GM21528 (cell line): ENCODE results near the gene SGMS1.
A peak's percentile ranks its signal among the peaks of the same experiment; 100 is the strongest.
"Not testable (repeated sequence)": the region's sequence is repeated elsewhere in the genome, so short reads cannot be mapped to it uniquely, and the experiment has no call there.

Source experiments
- ATAC-seq: cut with Tn5 transposase; IDR thresholded peaks from one replicate; pipeline ENCODE4 v1.9.1; 2021; ENCODE audit warnings: mild to moderate bottlenecking, moderate library complexity; ENCODE audit not compliant: unreplicated experiment, low FRiP score

SGMS1 gene

GRCh38 chr10:50541921-50542320 lies 81.8 kb downstream of the SGMS1 start:
- peak; percentile 44 for ATAC-seq

DNA sequence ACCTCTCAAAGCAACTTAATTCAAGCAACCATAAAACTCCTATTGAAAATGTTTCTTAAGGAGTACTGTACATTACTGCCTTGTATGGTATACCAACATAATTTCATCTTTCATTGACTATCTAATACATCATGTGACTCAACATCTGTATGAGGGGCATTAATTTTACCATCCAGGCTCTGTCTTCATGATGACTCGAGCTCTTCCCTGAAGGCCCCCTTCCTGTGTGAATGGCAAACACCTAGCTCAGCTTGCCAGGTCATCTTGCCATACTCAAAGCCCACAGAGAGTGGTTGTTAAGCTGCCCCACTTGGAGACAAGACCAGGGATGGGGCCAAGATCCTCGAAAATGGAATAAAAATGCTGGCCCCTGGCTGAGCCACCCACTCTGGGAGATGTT lies 82.4 kb downstream of the SGMS1 start:
- ATAC-seq: no peak

GRCh38 chr10:50540826-50541122 lies 83.0 kb downstream of the SGMS1 start:
- no peak for ATAC-seq

- peak; percentile 68 for ATAC-seq
Observed at GRCh38 chr10:50540069-50540825, 83.5 kb downstream of the SGMS1 start.

GRCh38 chr10:50538555-50539398 lies 85.0 kb downstream of the SGMS1 start:
- ATAC-seq: no peak

- no peak for ATAC-seq
Observed at GRCh38 chr10:50536617-50537240, 87.0 kb downstream of the SGMS1 start.

- not testable (repeated sequence) for ATAC-seq
Observed at GRCh38 chr10:50534748-50535376, 88.9 kb downstream of the SGMS1 start.

- no peak for ATAC-seq
Observed at GRCh38 chr10:50533296-50533695, 90.5 kb downstream of the SGMS1 start.

DNA sequence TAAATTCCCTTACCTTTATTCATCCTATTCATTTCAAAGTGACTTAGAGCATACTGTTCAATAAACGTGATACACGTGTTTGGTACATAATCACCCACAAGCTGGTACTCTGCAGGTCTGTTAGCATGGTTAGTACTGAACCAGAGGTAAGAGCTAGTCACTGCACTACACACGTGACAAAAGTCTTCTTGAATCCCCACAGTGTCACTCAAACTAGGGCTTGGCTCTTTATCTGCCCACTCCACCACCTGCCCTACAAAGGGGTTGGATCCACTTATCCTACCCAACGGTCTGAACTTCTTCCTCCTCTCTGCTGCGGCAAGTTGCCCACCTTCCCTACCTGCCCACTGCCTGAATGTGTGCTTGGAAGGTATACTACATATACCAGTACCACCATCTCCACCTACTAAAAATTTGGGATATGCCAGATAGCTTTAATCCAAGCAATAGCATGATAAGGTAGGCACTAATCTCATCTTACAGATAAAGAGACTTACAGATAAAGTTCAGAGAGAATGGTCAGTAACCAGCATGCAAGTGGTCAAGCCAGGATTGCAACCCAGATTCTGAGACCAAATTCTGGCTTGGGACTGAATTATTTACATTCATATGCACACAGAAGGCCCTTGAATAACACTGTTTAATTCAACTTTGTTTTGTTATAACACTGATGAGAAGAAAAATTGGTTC lies 92.2 kb downstream of the SGMS1 start:
- ATAC-seq: no peak

- ATAC-seq: no peak
Observed at GRCh38 chr10:50529660-50530059, 94.1 kb downstream of the SGMS1 start.

- no peak for ATAC-seq
Observed at GRCh38 chr10:50528206-50528605, 95.5 kb downstream of the SGMS1 start.

DNA sequence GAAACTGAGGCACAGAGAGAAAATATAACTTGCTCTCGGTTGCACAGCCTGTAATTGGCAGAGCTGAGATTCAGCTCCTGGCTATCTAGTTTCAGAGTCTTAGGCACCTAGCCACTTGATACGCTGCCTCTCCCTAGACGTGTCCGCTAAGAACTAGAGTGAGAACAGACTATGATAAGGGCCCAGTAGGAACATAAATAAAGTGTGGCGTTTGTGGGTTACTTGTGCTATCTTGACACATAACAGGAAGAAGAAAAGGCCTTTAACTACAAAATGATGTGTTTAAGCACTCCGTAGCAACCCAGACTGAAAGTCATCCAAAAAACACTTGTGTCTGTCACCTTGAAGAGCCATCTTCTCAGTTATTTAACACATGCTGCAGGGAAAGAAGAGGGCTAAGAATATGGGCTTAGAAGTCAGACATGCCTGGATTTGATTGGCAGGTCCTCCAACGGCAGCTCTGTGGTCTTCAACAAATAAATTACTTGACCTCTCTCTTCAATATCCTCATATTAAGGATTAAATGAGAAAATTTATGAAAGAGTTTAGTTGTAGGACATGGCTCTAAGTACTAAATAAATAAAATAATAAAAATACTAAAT lies 96.2 kb downstream of the SGMS1 start:
- no peak for ATAC-seq

DNA sequence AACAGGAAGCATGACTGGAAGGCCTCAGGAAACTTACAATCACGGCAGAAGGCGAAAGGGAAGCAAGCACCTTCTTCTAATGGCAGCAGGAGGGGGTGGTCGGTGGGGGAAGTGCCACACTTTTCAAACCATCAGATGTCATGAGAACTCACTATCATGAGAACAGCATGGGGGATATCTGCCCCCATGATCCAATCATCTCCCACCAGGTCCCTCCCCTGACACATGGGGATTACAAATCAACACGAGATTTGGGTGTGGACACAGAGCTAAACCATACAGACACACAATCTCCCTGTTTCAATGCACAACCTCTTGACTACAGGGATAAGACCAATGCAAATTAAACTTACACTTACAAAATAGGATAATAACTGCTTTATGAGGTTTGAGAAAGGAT lies 97.6 kb downstream of the SGMS1 start:
- no peak for ATAC-seq

- ATAC-seq: no peak
Observed at GRCh38 chr10:50523357-50523756, 100.4 kb downstream of the SGMS1 start.

- no peak for ATAC-seq
Observed at GRCh38 chr10:50522908-50523307, 100.8 kb downstream of the SGMS1 start.

DNA sequence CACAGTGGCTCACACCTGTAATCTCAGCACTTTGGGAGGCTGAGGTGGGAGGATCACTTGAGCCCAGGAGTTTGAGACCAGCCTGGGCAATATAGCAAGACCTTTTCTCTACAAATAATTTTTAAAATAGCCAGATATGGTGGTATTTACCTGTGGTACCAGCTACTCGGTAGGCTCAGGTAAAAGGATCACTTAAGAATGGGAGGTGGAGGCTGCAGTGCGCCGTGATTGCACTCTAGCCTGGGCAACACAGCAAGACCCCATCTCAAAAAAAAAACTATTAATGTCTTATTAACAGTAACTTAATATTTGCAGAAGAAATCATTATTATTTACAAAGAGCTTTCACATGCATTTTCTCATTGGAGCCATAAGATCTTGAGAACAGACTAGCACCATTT lies 103.6 kb downstream of the SGMS1 start:
- ATAC-seq: no peak

DNA sequence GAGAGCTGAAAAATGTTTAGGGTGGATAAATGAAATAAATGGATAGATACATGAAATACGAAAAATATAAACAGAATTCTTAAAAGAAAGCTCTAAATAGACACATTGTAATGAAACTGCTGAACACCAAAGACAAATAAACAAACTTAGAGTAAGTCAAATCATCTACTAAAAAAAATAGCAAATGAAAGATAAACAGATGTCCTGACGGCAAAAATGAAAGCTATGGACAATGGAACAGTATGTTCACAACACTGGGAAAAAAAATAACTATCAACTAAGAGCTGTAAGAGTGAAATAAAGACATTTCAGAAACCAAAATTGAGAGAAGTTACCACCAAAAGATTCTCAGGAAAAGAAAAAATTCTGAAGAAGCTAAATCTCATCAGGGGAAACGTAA lies 106.1 kb downstream of the SGMS1 start:
- no peak for ATAC-seq

- ATAC-seq: no peak
Observed at GRCh38 chr10:50516171-50516570, 107.6 kb downstream of the SGMS1 start.

DNA sequence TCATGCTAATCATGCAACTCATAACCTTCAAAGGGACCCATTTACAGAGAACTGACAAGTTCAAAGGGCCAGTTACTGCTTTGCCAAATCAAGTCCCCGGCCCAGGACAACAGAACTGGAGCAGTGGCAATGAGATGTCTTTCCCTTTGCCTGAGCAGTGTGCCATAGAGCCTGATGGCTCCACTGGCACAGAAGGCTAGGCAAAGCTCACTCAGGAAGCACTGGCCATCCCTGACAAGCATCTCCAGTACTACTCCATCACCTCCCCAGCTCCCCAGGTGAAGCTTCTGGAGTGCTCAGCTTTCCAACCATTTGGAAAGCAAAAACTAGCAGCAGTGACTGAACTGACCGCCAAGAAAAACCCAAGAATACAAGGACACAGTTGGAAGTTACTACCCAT lies 108.3 kb downstream of the SGMS1 start:
- ATAC-seq: no peak

DNA sequence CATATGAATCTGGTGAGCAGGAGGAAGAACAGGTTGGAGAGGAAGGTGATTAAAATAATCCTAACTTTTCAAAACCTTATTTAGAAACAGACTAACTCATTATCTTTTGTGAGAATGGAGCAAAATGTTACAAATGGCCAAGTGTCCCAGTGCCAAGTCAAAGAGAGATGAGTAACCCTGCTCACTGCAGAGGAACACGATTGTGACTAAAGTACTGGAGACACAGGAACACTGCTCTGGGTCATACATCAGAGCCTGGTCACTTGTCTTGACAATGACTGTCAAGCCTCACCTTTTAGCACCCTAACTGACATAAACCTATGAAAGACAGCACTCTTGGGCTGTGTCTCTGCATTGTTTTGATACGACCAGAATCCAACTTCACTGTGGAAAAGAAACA lies 108.8 kb downstream of the SGMS1 start:
- ATAC-seq: no peak
